GM21717 (cell line): ENCODE results near the gene FBXL5.
"Not testable (repeated sequence)": the region's sequence is repeated elsewhere in the genome, so short reads cannot be mapped to it uniquely, and the experiment has no call there.

Experiments used
- ATAC-seq: cut with Tn5 transposase; IDR thresholded peaks from one replicate; pipeline ENCODE4 v1.9.1; 2021; ENCODE audit warnings: mild to moderate bottlenecking, moderate library complexity; ENCODE audit not compliant: unreplicated experiment

FBXL5 gene

DNA sequence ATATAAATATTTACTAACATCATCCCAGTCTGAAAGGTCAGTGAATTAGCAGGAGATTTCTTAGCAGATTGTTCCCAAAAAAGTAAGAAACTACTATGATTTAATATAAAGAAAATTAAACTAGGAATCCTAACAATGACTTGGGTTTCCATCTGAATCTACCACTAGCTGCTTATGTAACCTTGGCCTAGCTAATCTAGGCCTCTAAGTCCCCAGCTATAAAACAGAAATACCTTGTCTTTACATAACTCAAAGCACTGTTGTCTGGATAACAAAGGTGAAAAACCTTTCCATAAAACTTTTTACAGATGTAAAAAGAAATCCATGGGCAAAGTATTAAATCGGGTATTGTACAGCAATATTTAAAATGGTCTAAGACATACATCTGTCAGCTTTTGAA, 3.0 kb downstream of the FBXL5 start:
- ATAC-seq, result no peak

GRCh38 chr4:15651676-15652075, 3.5 kb downstream of the FBXL5 start:
- ATAC-seq, result no peak

DNA sequence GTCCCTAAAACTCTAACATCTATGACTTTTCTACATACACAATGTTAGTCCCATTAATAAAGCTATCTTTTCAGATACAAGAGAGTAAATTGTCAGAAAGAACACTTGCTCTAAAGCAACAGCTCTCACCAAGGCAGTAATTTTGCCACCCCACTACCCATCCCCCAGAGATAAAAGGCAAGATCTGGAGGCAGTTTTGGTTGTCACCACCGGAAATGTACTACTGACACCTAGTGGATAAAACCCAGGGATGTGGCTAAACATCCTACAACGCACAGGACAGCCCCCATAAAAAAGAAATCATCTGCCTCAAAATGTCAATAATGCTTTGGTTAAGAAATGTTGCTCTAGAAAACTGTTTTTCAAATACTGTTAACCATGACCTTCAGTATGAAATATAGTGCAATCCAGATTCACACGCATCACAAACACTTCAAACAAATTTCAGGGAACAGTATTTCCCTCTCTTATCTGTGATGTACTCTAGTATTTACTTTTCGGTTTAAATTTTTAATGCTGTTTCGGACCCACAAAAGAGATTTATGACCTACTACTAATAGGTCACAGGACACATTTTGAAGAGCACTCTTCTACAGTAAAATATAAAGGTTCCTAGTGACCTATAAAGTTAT, 5.1 kb downstream of the FBXL5 start:
- peak; percentile 45 for ATAC-seq

DNA sequence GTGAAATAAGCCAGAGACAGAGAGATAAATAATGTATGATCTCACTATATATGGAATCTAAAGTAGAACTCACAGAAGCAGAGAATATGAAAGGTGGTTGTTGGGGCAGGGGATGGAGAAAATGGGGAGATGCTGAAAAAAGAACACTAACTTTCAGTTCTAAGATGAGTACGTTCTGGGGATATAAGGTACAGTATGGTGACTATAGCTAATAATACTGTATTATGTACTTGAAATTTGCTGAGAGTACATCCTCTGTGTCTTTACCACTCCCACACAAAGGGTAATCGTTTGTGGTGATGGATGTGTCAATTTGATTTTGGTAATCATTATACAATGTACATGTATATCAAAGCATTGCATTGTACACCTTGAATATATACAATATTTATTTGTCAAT, 6.6 kb downstream of the FBXL5 start:
- peak; percentile 52 for ATAC-seq

DNA sequence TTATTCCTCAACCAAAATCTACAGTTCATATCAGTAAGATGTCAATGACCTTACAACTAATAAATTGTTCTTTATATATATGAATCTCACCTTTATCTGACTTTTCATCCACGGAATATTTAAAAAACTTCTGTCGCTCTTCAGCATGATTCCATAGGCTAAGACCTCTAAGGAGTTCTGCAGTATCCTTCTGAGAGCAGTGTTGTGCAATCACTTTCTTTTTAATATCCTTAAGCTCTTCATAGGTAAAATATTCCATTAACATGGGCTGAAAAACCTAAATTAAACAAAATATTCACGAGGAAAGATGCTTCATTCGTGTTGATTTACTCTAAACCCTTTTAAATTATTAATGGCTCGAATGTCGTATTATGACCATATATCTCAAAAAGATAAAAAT, 16.7 kb downstream of the FBXL5 start:
- ATAC-seq, result no peak

GRCh38 chr4:15636818-15637217, 18.3 kb downstream of the FBXL5 start:
- ATAC-seq, result no peak

GRCh38 chr4:15617407-15617806, 37.8 kb downstream of the FBXL5 start:
- ATAC-seq, result not testable (repeated sequence)

- ATAC-seq, result not testable (repeated sequence)
Observed at GRCh38 chr4:15614891-15615290, 40.3 kb downstream of the FBXL5 start.

- ATAC-seq, result no peak
Observed at GRCh38 chr4:15612136-15612535, 43.0 kb downstream of the FBXL5 start.

- ATAC-seq, result no peak
Observed at GRCh38 chr4:15610855-15611254, 44.3 kb downstream of the FBXL5 start.

DNA sequence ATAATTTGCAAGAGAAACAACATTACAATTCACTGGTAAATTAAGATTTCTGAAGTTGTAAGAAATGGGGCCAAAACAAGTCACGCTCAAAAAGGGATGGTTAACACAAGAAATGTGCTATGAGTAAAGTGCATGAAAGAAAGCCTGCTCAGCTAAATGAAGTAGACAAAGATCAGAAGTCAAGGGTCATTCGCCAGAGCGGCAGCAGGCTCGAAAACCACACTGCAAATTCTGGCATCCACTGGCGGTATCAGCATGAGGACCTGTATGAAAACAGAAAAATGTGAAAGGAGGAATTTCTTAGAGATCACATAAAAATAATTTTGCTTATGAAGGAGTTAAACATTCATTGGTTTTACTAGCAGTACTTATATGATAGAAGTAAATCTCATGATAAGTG, 49.6 kb downstream of the FBXL5 start:
- ATAC-seq, result no peak

DNA sequence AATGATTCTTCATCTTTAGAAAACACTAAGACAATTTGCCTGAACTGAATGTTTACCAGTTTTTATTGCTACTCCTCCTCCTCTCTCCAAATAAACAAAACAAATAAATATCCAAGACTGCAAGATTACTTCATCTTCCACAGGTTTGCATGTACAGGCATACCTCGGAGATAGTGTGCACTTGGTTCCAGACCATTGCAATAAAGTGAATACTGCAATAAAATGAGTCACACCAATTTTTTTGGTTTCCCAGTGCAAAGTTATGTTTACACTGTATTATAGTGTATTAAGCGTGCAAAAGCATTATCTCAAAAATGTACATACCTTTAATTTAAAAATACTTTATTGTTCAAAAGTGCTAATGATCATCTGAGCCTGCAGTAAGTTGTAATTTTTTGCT, 53.3 kb downstream of the FBXL5 start:
- no peak for ATAC-seq

GRCh38 chr4:15600176-15600575, 55.0 kb downstream of the FBXL5 start:
- no peak for ATAC-seq

- ATAC-seq, result no peak
Observed at GRCh38 chr4:15598644-15599043, 56.5 kb downstream of the FBXL5 start.

DNA sequence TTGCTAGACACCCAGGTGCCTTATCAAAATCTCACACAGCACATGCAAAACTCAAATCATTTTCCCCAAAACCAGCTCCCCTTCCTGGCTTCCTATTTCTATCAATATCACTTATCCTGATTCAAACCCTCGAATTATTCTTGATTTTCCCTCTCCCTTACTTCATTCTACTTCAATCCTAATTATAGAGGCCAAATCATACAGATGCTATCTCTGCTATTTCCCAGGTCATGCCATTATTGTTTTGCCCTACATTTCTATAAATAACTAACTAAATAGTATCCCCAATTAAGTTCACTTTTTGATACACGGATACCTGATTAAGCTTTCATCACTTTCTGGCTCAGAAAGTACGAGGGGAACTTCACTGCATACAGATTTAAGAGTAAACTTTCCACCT, 62.4 kb downstream of the FBXL5 start:
- ATAC-seq, result no peak

GRCh38 chr4:15587649-15588048, 67.5 kb downstream of the FBXL5 start:
- no peak for ATAC-seq

DNA sequence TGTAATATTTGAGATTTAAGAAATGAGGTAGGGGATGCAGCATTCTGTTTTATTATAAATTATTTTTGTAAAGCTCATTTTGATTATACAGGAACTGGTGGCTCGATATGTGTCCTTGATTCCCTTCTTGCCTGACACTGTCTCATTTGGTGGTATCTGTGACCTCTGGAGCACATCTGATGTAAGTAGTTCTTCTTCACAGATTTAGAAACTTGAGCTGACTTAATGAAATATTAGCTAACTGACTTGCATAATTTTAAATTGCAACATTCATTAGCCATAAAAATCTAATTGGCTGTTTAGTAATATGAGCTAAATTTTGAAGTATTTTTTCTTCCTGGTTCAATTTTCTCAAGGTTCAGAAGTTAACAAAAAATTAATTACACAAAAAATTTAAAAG, 69.1 kb downstream of the FBXL5 start:
- no peak for ATAC-seq

- ATAC-seq, result no peak
Observed at GRCh38 chr4:15585331-15585730, 69.8 kb downstream of the FBXL5 start.

DNA sequence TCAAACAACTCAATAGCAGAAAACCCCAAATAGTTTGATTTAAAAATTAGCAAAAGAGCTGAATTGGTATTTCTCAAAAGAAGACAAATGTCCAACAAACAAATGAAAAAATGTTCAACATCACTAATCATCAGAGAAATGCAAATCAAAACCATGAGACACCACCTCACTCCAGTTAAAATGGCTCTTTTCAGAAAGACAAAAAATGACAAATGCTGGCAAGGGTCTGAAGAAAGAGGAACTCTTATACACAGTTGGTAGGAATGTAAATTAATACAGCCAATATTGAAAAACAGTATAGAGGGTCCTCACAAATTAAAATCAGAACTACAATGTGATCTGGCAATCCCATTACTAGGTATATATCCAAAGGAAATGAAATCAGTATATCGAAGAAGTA, 70.4 kb downstream of the FBXL5 start:
- ATAC-seq, result no peak

DNA sequence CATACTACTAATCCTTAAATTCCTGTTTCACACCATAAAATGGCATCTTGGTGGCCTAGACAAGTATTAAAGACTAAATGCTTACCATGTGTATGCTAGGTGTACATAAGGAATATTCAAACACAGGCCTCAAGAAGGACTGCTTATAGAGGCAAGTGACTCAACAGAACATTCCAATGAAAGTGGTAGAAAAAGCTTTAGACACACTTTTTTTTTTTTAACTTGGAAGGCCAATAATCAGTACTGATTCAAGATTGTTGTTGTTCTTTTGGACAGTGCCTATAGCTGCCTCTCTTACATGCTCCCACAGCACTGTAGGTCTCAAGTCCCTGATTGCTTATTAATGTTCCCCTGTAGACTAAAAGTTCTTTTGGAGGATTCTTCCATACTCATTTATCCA, 77.6 kb downstream of the FBXL5 start:
- no peak for ATAC-seq

DNA sequence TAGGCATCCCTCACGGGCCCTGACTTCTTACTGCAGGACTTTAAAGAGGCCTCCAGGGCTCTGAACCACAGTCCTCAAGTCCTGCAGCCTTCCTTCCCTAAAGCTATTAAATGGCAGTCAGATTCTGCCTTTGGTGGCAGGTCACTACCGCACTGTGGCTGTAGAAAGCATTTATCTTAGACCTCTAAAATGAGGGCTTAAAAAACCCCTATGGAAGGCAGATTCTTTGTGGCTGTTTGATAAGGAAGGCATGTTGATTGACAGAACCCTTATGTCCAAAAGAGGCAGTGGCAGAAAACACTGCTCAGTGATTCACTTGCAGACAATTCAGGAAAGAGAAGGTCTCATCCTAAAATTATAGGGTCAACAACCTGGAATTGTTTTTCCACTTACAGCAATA, 79.2 kb downstream of the FBXL5 start:
- ATAC-seq, result no peak

DNA sequence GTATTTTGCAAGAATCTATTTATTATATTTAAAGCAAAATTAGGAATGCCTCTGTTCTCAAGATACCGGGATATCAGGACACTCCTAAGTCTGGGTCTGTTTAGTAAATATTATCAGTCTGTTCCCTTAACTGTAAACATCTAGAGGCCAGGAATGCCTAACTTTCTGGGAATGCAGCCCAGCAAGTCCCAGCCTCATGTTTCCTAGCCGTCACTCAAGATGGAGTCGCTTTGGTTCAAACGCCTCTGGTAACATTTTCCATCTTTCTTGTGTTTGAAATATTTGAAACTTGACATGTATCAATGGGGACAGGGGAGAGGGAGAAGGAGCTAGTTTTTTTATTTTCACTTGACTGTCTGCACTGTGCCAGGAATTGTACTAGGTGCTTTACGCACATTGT, 85.4 kb downstream of the FBXL5 start:
- no peak for ATAC-seq

DNA sequence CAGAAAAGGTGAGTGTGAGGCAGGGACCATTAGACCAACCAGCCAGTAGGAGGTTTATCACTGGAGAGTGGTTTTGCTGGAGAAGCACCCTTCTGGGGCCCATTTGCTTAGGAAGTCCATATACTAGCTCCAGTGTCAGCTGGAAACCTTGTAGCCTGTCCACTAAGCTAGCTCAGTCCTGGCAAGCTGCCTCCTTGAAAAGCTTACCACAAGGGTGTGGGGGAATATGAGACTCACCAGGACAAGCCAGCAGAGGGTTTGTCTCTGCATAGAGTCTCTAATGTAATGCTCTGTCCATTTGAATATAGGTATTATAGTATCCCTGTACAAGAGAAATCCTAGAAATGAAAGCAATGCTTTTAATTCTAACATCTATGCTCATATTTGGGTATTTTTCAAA, 86.3 kb downstream of the FBXL5 start:
- ATAC-seq, result no peak
